WTC11 (cell line): ENCODE measurements around the gene STAM.

Experiments
- FOXP4 ChIP-seq: sonication (generic); formaldehyde crosslinking; IDR thresholded peaks from 2 replicates; pipeline ENCODE4 v1.8.0; 2022; ENCODE audit warnings: mild to moderate bottlenecking, missing genetic modification reagents
- JUN ChIP-seq: sonication (generic); formaldehyde crosslinking; IDR thresholded peaks from 2 replicates; pipeline ENCODE4 v1.8.0; 2023; ENCODE audit warnings: mild to moderate bottlenecking, missing genetic modification reagents
- USF2 ChIP-seq: sonication (generic); formaldehyde crosslinking; IDR thresholded peaks from 2 replicates; pipeline ENCODE4 v1.8.1; 2023; ENCODE audit warnings: mild to moderate bottlenecking, missing genetic modification reagents, moderate library complexity
- TF ChIP-seq, protein P1 (sequence below): fragments of 200-600 bp; IDR thresholded peaks from 2 replicates; pipeline ENCODE4 v1.8.0; 2022; ENCODE audit warnings: antibody characterized with exemption
- TF ChIP-seq, protein P2 (sequence below): sonication (generic); formaldehyde crosslinking; IDR thresholded peaks from 2 replicates; pipeline ENCODE4 v1.8.1; 2022; ENCODE audit warnings: low read depth, missing genetic modification reagents, borderline replicate concordance
- TF ChIP-seq, protein P3 (sequence below): sonication (generic); formaldehyde crosslinking; IDR thresholded peaks from 2 replicates; pipeline ENCODE4 v1.8.1; 2023; ENCODE audit warnings: mild to moderate bottlenecking, missing genetic modification reagents, borderline replicate concordance

GRCh38 chr10:17655567-17656146 is 11.7 kb downstream of the STAM start:
- TF ChIP-seq USF2 (CRISPR knock-in tag) (no peak), JUN (CRISPR knock-in tag) (no peak), FOXP4 (no peak)
- TF ChIP-seq, protein P1, sequence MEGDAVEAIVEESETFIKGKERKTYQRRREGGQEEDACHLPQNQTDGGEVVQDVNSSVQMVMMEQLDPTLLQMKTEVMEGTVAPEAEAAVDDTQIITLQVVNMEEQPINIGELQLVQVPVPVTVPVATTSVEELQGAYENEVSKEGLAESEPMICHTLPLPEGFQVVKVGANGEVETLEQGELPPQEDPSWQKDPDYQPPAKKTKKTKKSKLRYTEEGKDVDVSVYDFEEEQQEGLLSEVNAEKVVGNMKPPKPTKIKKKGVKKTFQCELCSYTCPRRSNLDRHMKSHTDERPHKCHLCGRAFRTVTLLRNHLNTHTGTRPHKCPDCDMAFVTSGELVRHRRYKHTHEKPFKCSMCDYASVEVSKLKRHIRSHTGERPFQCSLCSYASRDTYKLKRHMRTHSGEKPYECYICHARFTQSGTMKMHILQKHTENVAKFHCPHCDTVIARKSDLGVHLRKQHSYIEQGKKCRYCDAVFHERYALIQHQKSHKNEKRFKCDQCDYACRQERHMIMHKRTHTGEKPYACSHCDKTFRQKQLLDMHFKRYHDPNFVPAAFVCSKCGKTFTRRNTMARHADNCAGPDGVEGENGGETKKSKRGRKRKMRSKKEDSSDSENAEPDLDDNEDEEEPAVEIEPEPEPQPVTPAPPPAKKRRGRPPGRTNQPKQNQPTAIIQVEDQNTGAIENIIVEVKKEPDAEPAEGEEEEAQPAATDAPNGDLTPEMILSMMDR = no peak
- TF ChIP-seq, protein P2, sequence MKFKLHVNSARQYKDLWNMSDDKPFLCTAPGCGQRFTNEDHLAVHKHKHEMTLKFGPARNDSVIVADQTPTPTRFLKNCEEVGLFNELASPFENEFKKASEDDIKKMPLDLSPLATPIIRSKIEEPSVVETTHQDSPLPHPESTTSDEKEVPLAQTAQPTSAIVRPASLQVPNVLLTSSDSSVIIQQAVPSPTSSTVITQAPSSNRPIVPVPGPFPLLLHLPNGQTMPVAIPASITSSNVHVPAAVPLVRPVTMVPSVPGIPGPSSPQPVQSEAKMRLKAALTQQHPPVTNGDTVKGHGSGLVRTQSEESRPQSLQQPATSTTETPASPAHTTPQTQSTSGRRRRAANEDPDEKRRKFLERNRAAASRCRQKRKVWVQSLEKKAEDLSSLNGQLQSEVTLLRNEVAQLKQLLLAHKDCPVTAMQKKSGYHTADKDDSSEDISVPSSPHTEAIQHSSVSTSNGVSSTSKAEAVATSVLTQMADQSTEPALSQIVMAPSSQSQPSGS = no peak
- TF ChIP-seq, protein P3, sequence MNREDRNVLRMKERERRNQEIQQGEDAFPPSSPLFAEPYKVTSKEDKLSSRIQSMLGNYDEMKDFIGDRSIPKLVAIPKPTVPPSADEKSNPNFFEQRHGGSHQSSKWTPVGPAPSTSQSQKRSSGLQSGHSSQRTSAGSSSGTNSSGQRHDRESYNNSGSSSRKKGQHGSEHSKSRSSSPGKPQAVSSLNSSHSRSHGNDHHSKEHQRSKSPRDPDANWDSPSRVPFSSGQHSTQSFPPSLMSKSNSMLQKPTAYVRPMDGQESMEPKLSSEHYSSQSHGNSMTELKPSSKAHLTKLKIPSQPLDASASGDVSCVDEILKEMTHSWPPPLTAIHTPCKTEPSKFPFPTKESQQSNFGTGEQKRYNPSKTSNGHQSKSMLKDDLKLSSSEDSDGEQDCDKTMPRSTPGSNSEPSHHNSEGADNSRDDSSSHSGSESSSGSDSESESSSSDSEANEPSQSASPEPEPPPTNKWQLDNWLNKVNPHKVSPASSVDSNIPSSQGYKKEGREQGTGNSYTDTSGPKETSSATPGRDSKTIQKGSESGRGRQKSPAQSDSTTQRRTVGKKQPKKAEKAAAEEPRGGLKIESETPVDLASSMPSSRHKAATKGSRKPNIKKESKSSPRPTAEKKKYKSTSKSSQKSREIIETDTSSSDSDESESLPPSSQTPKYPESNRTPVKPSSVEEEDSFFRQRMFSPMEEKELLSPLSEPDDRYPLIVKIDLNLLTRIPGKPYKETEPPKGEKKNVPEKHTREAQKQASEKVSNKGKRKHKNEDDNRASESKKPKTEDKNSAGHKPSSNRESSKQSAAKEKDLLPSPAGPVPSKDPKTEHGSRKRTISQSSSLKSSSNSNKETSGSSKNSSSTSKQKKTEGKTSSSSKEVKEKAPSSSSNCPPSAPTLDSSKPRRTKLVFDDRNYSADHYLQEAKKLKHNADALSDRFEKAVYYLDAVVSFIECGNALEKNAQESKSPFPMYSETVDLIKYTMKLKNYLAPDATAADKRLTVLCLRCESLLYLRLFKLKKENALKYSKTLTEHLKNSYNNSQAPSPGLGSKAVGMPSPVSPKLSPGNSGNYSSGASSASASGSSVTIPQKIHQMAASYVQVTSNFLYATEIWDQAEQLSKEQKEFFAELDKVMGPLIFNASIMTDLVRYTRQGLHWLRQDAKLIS = no peak
